Lower lobe of right lung (tissue), 2 donors: ENCODE results near the gene HMX1. TPM values are rescaled to one million over a fixed set of nuclear protein-coding genes. Genes with fewer than 3 reads are reported as not detected.

Experiments used
- ATAC-seq, 2 donors: fragments of 200-7000 bp; cut with Tn5 transposase; one replicate each; pipeline ENCODE4 v1.9.1; 2020 to 2022; ENCODE audit warnings: mild to moderate bottlenecking in 2 of 2, moderate library complexity in 2 of 2
- DNase-seq: peaks from one replicate; pipeline ENCODE4 v3.0.0-alpha.2; 2020
- H3K27ac ChIP-seq: fragments of 200-600 bp; one replicate; pipeline ENCODE4 v1.8.0; 2022
- H3K27me3 ChIP-seq: fragments of 200-600 bp; one replicate; pipeline ENCODE4 v1.8.0; 2022; ENCODE audit warnings: low read depth
- H3K36me3 ChIP-seq: fragments of 200-600 bp; one replicate; pipeline ENCODE4 v1.8.0; 2022; ENCODE audit warnings: mild to moderate bottlenecking
- H3K4me1 ChIP-seq: fragments of 200-600 bp; one replicate; pipeline ENCODE4 v1.8.0; 2022
- H3K4me3 ChIP-seq: fragments of 200-600 bp; one replicate; pipeline ENCODE4 v1.8.0; 2022; ENCODE audit warnings: mild to moderate bottlenecking
- H3K9me3 ChIP-seq: fragments of 200-600 bp; one replicate; pipeline ENCODE4 v1.8.0; 2022
- CTCF ChIP-seq: fragments of 200-600 bp; IDR thresholded peaks from one replicate; pipeline ENCODE4 v1.8.0; 2022; ENCODE audit warnings: antibody characterized with exemption, mild to moderate bottlenecking
- intact Hi-C: fragments of 100-400 bp; cut with DNase I; formaldehyde crosslinking; loops from one replicate; pipeline ENCODE4 v1.11.0; 2022
- total RNA-seq: library from RNA; stranded (reverse); fragmentation: NEBNext Ultra II Directional; extraction: Animal tissue kit (Norgen Biotek cat#: 25700); gene quantifications from one replicate; pipeline ENCODE4 v1.2.1, GENCODE V29; 2021
- donor health status: DM: no; HTN: yes; CAD: no; lungs with severe emphysema.

The HMX1 gene
- total RNA-seq, 1 donor from 2014 or later = not detected

- DNase-seq = no peak
- Histone ChIP-seq H3K27me3 (peaks cover 74% of the 10 kb centered on the region), H3K9me3 (no peaks in the 10 kb centered on the region), H3K4me1 (no peaks in the 10 kb centered on the region), H3K4me3 (no peak overlapping the region), H3K27ac (no peak overlapping the region), H3K36me3 (no peaks in the 10 kb centered on the region)
- no peak for ATAC-seq
- TF ChIP-seq CTCF = no peak
- intact Hi-C loops = no loop called here
Observed at GRCh38 chr4:8893624-8894423, 22.2 kb upstream of the HMX1 start.

DNA sequence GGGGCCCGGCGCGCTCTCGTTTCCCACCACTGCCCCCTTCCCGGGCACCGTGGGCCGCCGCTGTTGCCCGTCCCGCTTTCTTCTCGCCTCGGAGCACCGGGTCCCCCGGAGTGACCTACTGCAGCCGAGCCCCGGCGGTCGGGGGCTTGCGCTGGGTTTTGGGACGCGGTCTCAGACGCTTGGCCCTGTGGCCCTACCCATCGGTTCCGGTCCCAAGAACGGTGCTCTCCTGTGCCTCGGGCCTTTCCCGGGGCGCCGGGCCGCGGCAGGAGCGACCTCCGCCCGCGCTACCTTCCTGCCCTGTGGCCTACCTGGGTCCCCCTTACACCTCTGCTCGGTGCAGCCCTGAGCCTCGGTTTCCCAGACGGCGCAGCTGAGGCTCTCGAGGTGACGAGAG, 21.6 kb upstream of the HMX1 start:
- Histone ChIP-seq H3K27me3 (peaks cover 80% of the 10 kb centered on the region), H3K4me3 (no peak overlapping the region), H3K4me1 (no peaks in the 10 kb centered on the region), H3K9me3 (no peaks in the 10 kb centered on the region), H3K27ac (no peak overlapping the region), H3K36me3 (no peaks in the 10 kb centered on the region)
- ATAC-seq (no peak), DNase-seq (no peak)
- no peak for TF ChIP-seq CTCF
- intact Hi-C loops = no loop called here

GRCh38 chr4:8892556-8893226, 21.1 kb upstream of the HMX1 start:
- intact Hi-C loops = no loop called here
- no peak for TF ChIP-seq CTCF
- no peak for DNase-seq
- H3K4me3 ChIP-seq = no peak overlapping the region
- no peaks in the 10 kb centered on the region for H3K36me3 ChIP-seq
- no peak overlapping the region for H3K27ac ChIP-seq
- H3K27me3 ChIP-seq = peaks cover 85% of the 10 kb centered on the region
- no peaks in the 10 kb centered on the region for H3K4me1 ChIP-seq
- H3K9me3 ChIP-seq = no peaks in the 10 kb centered on the region
- no peak for ATAC-seq

DNA sequence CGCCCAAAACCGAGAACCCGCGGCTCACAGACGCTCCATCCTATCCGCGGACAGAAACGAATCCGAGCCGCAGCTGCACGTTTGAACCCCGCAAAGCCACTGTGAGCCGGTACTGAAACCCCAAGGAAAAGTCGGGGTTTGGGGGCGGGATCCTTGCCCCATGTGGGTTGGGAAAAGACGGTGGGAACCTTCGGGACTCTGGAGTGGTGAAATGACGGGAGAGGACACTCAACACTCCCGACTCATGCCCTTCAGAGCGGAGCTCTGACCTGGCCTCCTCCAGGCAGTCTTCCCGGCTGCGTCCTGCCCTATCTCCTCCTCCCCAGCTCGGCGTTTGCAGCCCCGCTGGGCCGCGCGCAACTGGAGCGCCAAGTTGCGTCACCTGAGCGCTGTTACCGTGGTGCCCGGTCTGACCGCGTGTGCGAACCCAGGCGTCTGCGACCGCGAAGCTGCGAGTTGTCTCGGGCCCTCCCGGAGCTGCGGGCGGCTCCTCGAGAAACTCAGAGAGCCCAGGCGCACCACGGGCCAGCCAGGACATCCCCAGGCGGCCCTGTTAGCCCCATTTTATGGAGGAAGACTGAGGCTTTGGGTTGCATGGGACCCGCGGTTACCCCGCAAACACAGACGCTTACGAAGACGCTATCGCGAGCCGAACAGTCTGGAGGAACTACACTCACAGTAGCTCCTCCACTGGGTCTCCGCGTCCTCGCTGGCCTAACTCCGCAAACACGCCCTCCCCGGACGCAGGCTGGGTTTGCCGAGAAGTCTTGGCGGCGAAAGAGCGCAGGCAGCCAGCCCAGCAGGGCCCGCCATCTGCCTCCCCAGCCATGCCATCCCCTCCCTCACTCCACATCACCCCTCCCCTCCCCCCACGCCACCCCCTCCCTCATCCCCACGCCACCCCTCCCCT, 20.3 kb upstream of the HMX1 start:
- Histone ChIP-seq H3K4me1 (no peaks in the 10 kb centered on the region), H3K27me3 (peaks cover 92% of the 10 kb centered on the region)
- ATAC-seq = no peak

More for the DNA sequence above, 20.3 kb upstream of the HMX1 start:
- no peak overlapping the region for H3K4me3 ChIP-seq
- no peak for DNase-seq
- H3K27ac ChIP-seq = no peak overlapping the region
- H3K9me3 ChIP-seq = no peaks in the 10 kb centered on the region
- H3K36me3 ChIP-seq = no peaks in the 10 kb centered on the region
- no peak for TF ChIP-seq CTCF
- intact Hi-C loops = no loop called here
